KMS-11 (cell line): ENCODE measurements around the gene ZRANB1.

Experiments
- H2AFZ ChIP-seq: fragments of 200-600 bp; sonication (generic); 2 replicates; pipeline ENCODE4 v1.6.1; 2016; ENCODE audit warnings: antibody characterized with exemption, mixed run types, low read depth
- H3K27ac ChIP-seq: fragments of 200-600 bp; sonication (generic); 2 replicates; pipeline ENCODE4 v1.6.1; 2016; ENCODE audit warnings: mild to moderate bottlenecking, mixed run types
- H3K27me3 ChIP-seq: fragments of 200-600 bp; sonication (generic); 2 replicates; pipeline ENCODE4 v1.6.1; 2017; ENCODE audit warnings: mild to moderate bottlenecking, low read depth, mixed run types, moderate library complexity; ENCODE audit not compliant: insufficient read depth
- H3K36me3 ChIP-seq: fragments of 200-600 bp; sonication (generic); 2 replicates; pipeline ENCODE4 v1.6.1; 2017; ENCODE audit warnings: mild to moderate bottlenecking, mixed run types; ENCODE audit not compliant: insufficient read depth
- H3K4me1 ChIP-seq: fragments of 200-600 bp; sonication (generic); 2 replicates; pipeline ENCODE4 v1.6.1; 2016; ENCODE audit warnings: mild to moderate bottlenecking, low read depth, mixed run types; ENCODE audit not compliant: poor library complexity, severe bottlenecking
- H3K4me2 ChIP-seq: fragments of 200-600 bp; sonication (generic); 2 replicates; pipeline ENCODE4 v1.7.0; 2016; ENCODE audit warnings: mild to moderate bottlenecking, mixed run types
- H3K4me3 ChIP-seq: fragments of 200-600 bp; sonication (generic); IDR thresholded peaks from 2 replicates; pipeline ENCODE4 v1.6.1; 2017; ENCODE audit warnings: low read depth, low read length, mixed read lengths; ENCODE audit not compliant: insufficient read depth
- H3K79me2 ChIP-seq: fragments of 200-600 bp; sonication (generic); 2 replicates; pipeline ENCODE4 v1.6.1; 2016; ENCODE audit warnings: low read depth, mixed run types; ENCODE audit not compliant: insufficient read depth
- H3K9ac ChIP-seq: fragments of 200-600 bp; sonication (generic); 2 replicates; pipeline ENCODE4 v1.6.1; 2016; ENCODE audit warnings: mild to moderate bottlenecking, mixed run types
- H4K20me1 ChIP-seq: fragments of 200-600 bp; sonication (generic); 2 replicates; pipeline ENCODE4 v1.6.1; 2016; ENCODE audit warnings: mild to moderate bottlenecking, mixed run types; ENCODE audit not compliant: insufficient read depth
- TF ChIP-seq, protein P1 (sequence below): fragments of 200-600 bp; sonication (generic); conservative IDR thresholded peaks from 2 replicates; pipeline ENCODE4 v1.6.1; 2017; ENCODE audit warnings: low read depth, mild to moderate bottlenecking, antibody characterized with exemption, low read length, moderate library complexity, mixed read lengths

The ZRANB1 gene

DNA sequence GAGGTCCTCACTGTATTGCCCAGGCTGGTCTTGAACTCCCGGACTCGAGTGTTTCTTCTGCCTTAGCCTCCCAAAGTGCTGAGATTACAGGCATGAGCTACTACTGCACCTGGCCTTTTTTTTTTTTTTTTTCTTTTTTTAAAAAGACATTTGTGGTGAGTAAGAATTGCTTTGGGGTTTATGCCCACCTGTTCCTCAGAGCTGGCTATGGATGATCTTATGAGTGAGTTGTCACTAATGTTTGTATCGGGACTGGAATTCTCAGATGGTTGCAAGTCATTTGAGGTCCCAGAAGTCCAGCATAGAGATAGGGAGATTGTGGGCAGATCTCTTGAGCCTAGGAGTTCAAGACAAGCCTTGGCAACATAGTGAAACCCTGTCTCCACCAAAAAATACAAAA, 35.2 kb downstream of the ZRANB1 start:
- Histone ChIP-seq H3K4me2 (peak overlapping the region; percentile 19; the same call in 1 of the 2 replicates), H2AFZ (no peak overlapping the region), H3K27me3 (no peaks in the 10 kb centered on the region), H3K36me3 (no peaks in the 10 kb centered on the region), H4K20me1 (no peaks in the 10 kb centered on the region), H3K79me2 (peaks cover 7% of the 10 kb centered on the region; the same call in 1 of the 2 replicates), H3K9ac (no peak overlapping the region), H3K4me1 (peaks cover 57% of the 10 kb centered on the region), H3K4me3 (no peak overlapping the region), H3K27ac (peak overlapping the region; percentile 10; the same call in 1 of the 2 replicates)
- TF ChIP-seq, protein P1, sequence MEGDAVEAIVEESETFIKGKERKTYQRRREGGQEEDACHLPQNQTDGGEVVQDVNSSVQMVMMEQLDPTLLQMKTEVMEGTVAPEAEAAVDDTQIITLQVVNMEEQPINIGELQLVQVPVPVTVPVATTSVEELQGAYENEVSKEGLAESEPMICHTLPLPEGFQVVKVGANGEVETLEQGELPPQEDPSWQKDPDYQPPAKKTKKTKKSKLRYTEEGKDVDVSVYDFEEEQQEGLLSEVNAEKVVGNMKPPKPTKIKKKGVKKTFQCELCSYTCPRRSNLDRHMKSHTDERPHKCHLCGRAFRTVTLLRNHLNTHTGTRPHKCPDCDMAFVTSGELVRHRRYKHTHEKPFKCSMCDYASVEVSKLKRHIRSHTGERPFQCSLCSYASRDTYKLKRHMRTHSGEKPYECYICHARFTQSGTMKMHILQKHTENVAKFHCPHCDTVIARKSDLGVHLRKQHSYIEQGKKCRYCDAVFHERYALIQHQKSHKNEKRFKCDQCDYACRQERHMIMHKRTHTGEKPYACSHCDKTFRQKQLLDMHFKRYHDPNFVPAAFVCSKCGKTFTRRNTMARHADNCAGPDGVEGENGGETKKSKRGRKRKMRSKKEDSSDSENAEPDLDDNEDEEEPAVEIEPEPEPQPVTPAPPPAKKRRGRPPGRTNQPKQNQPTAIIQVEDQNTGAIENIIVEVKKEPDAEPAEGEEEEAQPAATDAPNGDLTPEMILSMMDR = no peak

- H3K27me3 ChIP-seq = no peaks in the 10 kb centered on the region
Measured at GRCh38 chr10:124977648-124978375, 35.9 kb downstream of the ZRANB1 start.

GRCh38 chr10:124978376-124978725, 36.4 kb downstream of the ZRANB1 start:
- H3K9ac ChIP-seq = no peak overlapping the region
- TF ChIP-seq, protein P1 = no peak
- peak overlapping the region; percentile 10; the same call in 1 of the 2 replicates for H3K27ac ChIP-seq
- no peaks in the 10 kb centered on the region for H3K79me2 ChIP-seq
- H3K36me3 ChIP-seq = no peaks in the 10 kb centered on the region
- H3K4me3 ChIP-seq = no peak overlapping the region
- H3K4me1 ChIP-seq = peaks cover 45% of the 10 kb centered on the region
- no peak overlapping the region for H2AFZ ChIP-seq
- H3K4me2 ChIP-seq = peak overlapping the region; percentile 23; the same call in 1 of the 2 replicates
- no peaks in the 10 kb centered on the region for H3K27me3 ChIP-seq
- no peaks in the 10 kb centered on the region for H4K20me1 ChIP-seq

More at GRCh38 chr10:124977648-124978375, 35.9 kb downstream of the ZRANB1 start:
- Histone ChIP-seq H3K27ac (peak overlapping the region; percentile 10; the same call in 1 of the 2 replicates), H3K4me2 (peak overlapping the region; percentile 23; the same call in 1 of the 2 replicates), H2AFZ (no peak overlapping the region), H3K79me2 (peaks cover under 1% of the 10 kb centered on the region; the same call in 1 of the 2 replicates), H3K36me3 (no peaks in the 10 kb centered on the region), H3K4me1 (peaks cover 51% of the 10 kb centered on the region), H4K20me1 (no peaks in the 10 kb centered on the region), H3K4me3 (no peak overlapping the region), H3K9ac (no peak overlapping the region)
- TF ChIP-seq, protein P1 = no peak

DNA sequence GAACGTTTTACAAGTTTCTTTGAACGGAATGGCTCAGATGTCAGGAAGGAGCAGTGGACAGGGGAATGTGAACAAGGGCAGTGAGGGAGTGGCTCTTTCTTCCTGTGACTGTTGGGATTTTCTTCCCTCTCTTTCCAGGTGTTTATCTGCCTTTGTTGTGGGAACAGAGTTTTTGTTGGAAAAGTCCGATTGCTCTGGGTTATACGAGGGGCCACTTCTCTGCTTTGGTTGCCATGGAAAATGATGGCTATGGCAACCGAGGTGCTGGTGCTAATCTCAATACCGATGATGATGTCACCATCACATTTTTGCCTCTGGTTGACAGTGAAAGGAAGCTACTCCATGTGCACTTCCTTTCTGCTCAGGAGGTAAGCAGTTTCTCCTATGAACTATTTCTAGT, 41.4 kb downstream of the ZRANB1 start:
- no peak overlapping the region for H3K4me2 ChIP-seq
- no peak overlapping the region for H2AFZ ChIP-seq
- TF ChIP-seq, protein P1 = no peak
- no peaks in the 10 kb centered on the region for H4K20me1 ChIP-seq
- H3K27me3 ChIP-seq = no peaks in the 10 kb centered on the region
- no peak overlapping the region for H3K4me3 ChIP-seq
- H3K36me3 ChIP-seq = 0 out of 2 replicates have a peak, but pooled peaks cover 4% of the 10 kb centered on the region
- H3K4me1 ChIP-seq = peaks cover 39% of the 10 kb centered on the region
- H3K27ac ChIP-seq = no peak overlapping the region
- H3K79me2 ChIP-seq = no peaks in the 10 kb centered on the region
- no peak overlapping the region for H3K9ac ChIP-seq
